OCI-LY7 (cell line): ENCODE data around the gene C2CD5. TPM values are rescaled to one million over a fixed set of nuclear protein-coding genes. Genes with fewer than 3 reads are reported as not detected.

Experiments used
- BruUV-seq: library from RNA; stranded (reverse); fragments of 400-500 nt; replicated peaks from 2 replicates; lab custom pipeline; 2021; lab: Mats Ljungman, UMichigan
- CTCF ChIA-PET: fragments of 300-600 bp; sonication (Branson Sonifier 250); formaldehyde crosslinking; loops from one replicate; lab custom pipeline; 2022; ENCODE audit warnings: antibody characterized with exemption; ENCODE audit not compliant: unreplicated experiment; lab: Charles Lee
- POLR2A ChIA-PET: fragments of 300-600 bp; sonication (Branson Sonifier 250); formaldehyde crosslinking; loops from one replicate; lab custom pipeline; 2022; ENCODE audit warnings: antibody characterized with exemption; lab: Charles Lee
- DNase-seq: peaks from one replicate; pipeline ENCODE4 v3.0.0-alpha.2; 2015; ENCODE audit warnings: low spot score
- H2AFZ ChIP-seq: fragments of 200-600 bp; sonication (generic), shearing (Covaris generic); 2 replicates; pipeline ENCODE4 v1.6.1; 2014; ENCODE audit warnings: mild to moderate bottlenecking, antibody characterized with exemption, low read length, moderate library complexity
- H3K27ac ChIP-seq: fragments of 200-600 bp; sonication (generic); 2 replicates; pipeline ENCODE4 v1.5.1; 2014; ENCODE audit warnings: mixed run types, low read depth, mild to moderate bottlenecking, moderate library complexity, low read length, inconsistent platforms; ENCODE audit not compliant: poor library complexity, severe bottlenecking
- H3K36me3 ChIP-seq: fragments of 200-600 bp; sonication (generic); 2 replicates; pipeline ENCODE4 v1.6.1; 2014; ENCODE audit warnings: mild to moderate bottlenecking, antibody characterized with exemption, low read length, moderate library complexity, mixed read lengths; ENCODE audit not compliant: insufficient read depth
- H3K4me1 ChIP-seq: fragments of 200-600 bp; sonication (generic); 2 replicates; pipeline ENCODE4 v1.5.1; 2014; ENCODE audit warnings: mild to moderate bottlenecking, low read length; ENCODE audit not compliant: insufficient read depth, poor library complexity, severe bottlenecking
- H3K4me2 ChIP-seq: fragments of 200-600 bp; sonication (generic); 2 replicates; pipeline ENCODE4 v1.6.1; 2014; ENCODE audit warnings: mild to moderate bottlenecking, low read length
- H3K4me3 ChIP-seq: fragments of 200-600 bp; sonication (generic); 2 replicates; pipeline ENCODE4 v1.5.1; 2014; ENCODE audit warnings: mild to moderate bottlenecking, low read depth, low read length; ENCODE audit not compliant: poor library complexity, severe bottlenecking
- H3K79me2 ChIP-seq: fragments of 200-600 bp; sonication (generic); 2 replicates; pipeline ENCODE4 v1.6.1; 2016; ENCODE audit warnings: low read depth, mild to moderate bottlenecking, low read length, moderate library complexity, mixed read lengths; ENCODE audit not compliant: insufficient read depth
- H3K9me2 ChIP-seq: fragments of 200-600 bp; sonication (generic); 2 replicates; pipeline ENCODE4 v1.6.1; 2016; ENCODE audit warnings: mild to moderate bottlenecking, low read length, mixed read lengths; ENCODE audit not compliant: insufficient read depth
- H3K9me3 ChIP-seq: fragments of 200-600 bp; sonication (generic); 2 replicates; pipeline ENCODE4 v1.6.1; 2014; ENCODE audit warnings: mild to moderate bottlenecking, mixed run types, low read length, mixed read lengths
- H4K20me1 ChIP-seq: fragments of 200-600 bp; sonication (generic); 2 replicates; pipeline ENCODE4 v1.6.1; 2014; ENCODE audit warnings: mild to moderate bottlenecking, antibody characterized with exemption, low read length, moderate library complexity, mixed read lengths; ENCODE audit not compliant: insufficient read depth
- CTCF ChIP-seq: fragments of 200-600 bp; sonication (generic); conservative IDR thresholded peaks from 2 replicates; pipeline ENCODE4 v1.5.1; 2014; ENCODE audit warnings: mild to moderate bottlenecking, antibody characterized with exemption, low read length, moderate library complexity, mixed read lengths
- EZH2phosphoT487 ChIP-seq: fragments of 200-600 bp; sonication (generic); IDR thresholded peaks from 2 replicates; pipeline ENCODE4 v1.6.1; 2018; ENCODE audit warnings: low read depth, borderline replicate concordance, mild to moderate bottlenecking, mixed run types, antibody characterized with exemption, low read length, moderate library complexity, mixed read lengths
- intact Hi-C: fragments of 100-400 bp; cut with micrococcal nuclease; formaldehyde crosslinking; loops from one replicate; pipeline ENCODE4 v1.10.0; 2022; ENCODE audit not compliant: unreplicated experiment
- total RNA-seq, 2 experiments: library from RNA; depleted of rRNA in 1 of 2; stranded (reverse); fragments of >200 nt in 1 of 2; shearing (Covaris generic) in 1 of 2; gene quantifications; 2 replicates each; pipeline ENCODE4 v1.2.3, GENCODE V29; 2014 to 2022

Gene C2CD5
- total RNA-seq, 2 experiments from 2014 or later, result 28.4 to 50.2 TPM

- Histone ChIP-seq H3K27ac (no peak overlapping the region), H3K79me2 (peaks cover 36% of the 10 kb centered on the region; the same call in 1 of the 2 replicates), H3K9me2 (no peaks in the 10 kb centered on the region), H3K4me1 (peaks cover 24% of the 10 kb centered on the region), H4K20me1 (peaks cover 9% of the 10 kb centered on the region; the same call in 1 of the 2 replicates), H2AFZ (no peak overlapping the region), H3K36me3 (peaks cover 60% of the 10 kb centered on the region), H3K9me3 (peaks cover 13% of the 10 kb centered on the region), H3K4me3 (no peak overlapping the region), H3K4me2 (no peak overlapping the region)
- DNase-seq, result no peak
- BruUV-seq, result no TSS peak
- ChIA-PET CTCF (no interaction called here), POLR2A (no interaction called here)
- no peak for TF ChIP-seq CTCF
- intact Hi-C loops, result no loop called here
Observed at GRCh38 chr12:22533155-22533554, 11.2 kb downstream of the C2CD5 start.

- DNase-seq, result no peak
- H3K4me1 ChIP-seq, result peaks cover 24% of the 10 kb centered on the region
- peaks cover 13% of the 10 kb centered on the region for H3K9me3 ChIP-seq
- CTCF ChIA-PET, result no interaction called here
- peaks cover 28% of the 10 kb centered on the region; the same call in 1 of the 2 replicates for H3K79me2 ChIP-seq
- intact Hi-C loops, result no loop called here
- no peaks in the 10 kb centered on the region for H3K9me2 ChIP-seq
- no peak overlapping the region for H3K4me2 ChIP-seq
- H2AFZ ChIP-seq, result no peak overlapping the region
- H3K4me3 ChIP-seq, result no peak overlapping the region
- H4K20me1 ChIP-seq, result peaks cover 9% of the 10 kb centered on the region; the same call in 1 of the 2 replicates
- POLR2A ChIA-PET, result interaction anchor here (0.7 to 1.1 kb wide), 3 partner anchors 11 to 63 kb away, joined by 3 to 6 read pairs (median 3); no protein-coding TSS in a partner anchor
- TF ChIP-seq EZH2phosphoT487, result no peak
- no peak for TF ChIP-seq CTCF
- no TSS peak for BruUV-seq
- peaks cover 60% of the 10 kb centered on the region for H3K36me3 ChIP-seq
- H3K27ac ChIP-seq, result no peak overlapping the region
Observed at GRCh38 chr12:22532317-22532716, 12.0 kb downstream of the C2CD5 start.

- ChIA-PET POLR2A (interaction anchor here (0.7 to 1.0 kb wide), 4 partner anchors 9 to 62 kb away, joined by 3 to 6 read pairs (median 4); no protein-coding TSS in a partner anchor), CTCF (no interaction called here)
- TF ChIP-seq CTCF (no peak), EZH2phosphoT487 (no peak)
- DNase-seq, result no peak
- Histone ChIP-seq H3K9me3 (peaks cover 13% of the 10 kb centered on the region), H3K27ac (no peak overlapping the region), H3K36me3 (peaks cover 68% of the 10 kb centered on the region), H3K4me1 (peaks cover 15% of the 10 kb centered on the region), H2AFZ (no peak overlapping the region), H3K9me2 (no peaks in the 10 kb centered on the region), H3K4me3 (no peak overlapping the region), H3K79me2 (peaks cover 18% of the 10 kb centered on the region; the same call in 1 of the 2 replicates), H4K20me1 (peaks cover 9% of the 10 kb centered on the region; the same call in 1 of the 2 replicates), H3K4me2 (no peak overlapping the region)
- intact Hi-C loops, result no loop called here
- no TSS peak for BruUV-seq
Observed at GRCh38 chr12:22531205-22531604, 13.1 kb downstream of the C2CD5 start.
